GM12875 (cell line): ENCODE data around the gene GNAI1.

Source experiments
- H3K4me3 ChIP-seq: one replicate; pipeline ENCODE4 v1.5.1; 2011; ENCODE audit warnings: low read depth, low read length, control low read depth
- TF ChIP-seq, protein P1 (sequence below): IDR thresholded peaks from 2 replicates; pipeline ENCODE4 v1.5.1; 2011; ENCODE audit warnings: low read depth, mild to moderate bottlenecking, control low read depth, inconsistent platforms, low read length, moderate library complexity, borderline replicate concordance; ENCODE audit not compliant: insufficient read depth

GNAI1 gene

DNA sequence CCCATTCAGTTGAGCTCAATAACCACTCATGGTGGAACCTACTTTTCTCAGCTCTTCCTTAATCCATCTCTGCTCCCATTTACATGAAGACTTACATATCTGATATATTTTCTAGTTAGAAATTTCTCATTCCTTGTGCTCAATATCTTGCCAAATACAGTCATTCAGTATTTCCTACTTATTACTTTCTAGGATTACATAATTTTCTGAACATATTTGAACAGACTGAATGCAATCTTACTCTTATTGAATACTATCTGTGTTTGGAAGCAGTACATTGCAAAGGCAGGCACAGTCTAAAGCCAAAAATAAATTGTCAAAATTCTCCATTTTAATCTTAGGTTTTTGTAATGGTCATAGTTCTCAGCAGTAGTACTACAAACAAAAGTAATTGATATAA is 126.0 kb downstream of the GNAI1 start:
- TF ChIP-seq, protein P1, sequence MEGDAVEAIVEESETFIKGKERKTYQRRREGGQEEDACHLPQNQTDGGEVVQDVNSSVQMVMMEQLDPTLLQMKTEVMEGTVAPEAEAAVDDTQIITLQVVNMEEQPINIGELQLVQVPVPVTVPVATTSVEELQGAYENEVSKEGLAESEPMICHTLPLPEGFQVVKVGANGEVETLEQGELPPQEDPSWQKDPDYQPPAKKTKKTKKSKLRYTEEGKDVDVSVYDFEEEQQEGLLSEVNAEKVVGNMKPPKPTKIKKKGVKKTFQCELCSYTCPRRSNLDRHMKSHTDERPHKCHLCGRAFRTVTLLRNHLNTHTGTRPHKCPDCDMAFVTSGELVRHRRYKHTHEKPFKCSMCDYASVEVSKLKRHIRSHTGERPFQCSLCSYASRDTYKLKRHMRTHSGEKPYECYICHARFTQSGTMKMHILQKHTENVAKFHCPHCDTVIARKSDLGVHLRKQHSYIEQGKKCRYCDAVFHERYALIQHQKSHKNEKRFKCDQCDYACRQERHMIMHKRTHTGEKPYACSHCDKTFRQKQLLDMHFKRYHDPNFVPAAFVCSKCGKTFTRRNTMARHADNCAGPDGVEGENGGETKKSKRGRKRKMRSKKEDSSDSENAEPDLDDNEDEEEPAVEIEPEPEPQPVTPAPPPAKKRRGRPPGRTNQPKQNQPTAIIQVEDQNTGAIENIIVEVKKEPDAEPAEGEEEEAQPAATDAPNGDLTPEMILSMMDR, result no peak
- no peak overlapping the region for H3K4me3 ChIP-seq

DNA sequence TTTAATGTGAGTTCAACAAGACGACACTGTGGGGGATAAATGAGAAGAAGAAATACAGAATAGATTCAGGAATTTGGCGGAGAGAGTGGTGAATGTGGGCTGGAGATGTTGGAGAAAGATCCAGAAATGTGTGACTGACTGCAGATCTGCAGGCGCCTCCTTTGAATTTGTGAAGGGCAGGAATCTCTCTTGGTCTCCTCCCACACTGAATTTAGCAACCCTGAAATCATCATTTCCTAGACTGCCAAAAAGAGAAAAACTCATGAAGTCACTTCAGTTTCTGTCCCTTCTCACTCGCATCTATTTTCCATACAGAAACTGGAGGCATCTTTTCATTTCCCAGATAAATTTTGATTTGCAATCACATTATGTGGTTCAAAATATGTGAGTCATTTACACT is 128.7 kb downstream of the GNAI1 start:
- no peak overlapping the region for H3K4me3 ChIP-seq
- TF ChIP-seq, protein P1, result no peak

DNA sequence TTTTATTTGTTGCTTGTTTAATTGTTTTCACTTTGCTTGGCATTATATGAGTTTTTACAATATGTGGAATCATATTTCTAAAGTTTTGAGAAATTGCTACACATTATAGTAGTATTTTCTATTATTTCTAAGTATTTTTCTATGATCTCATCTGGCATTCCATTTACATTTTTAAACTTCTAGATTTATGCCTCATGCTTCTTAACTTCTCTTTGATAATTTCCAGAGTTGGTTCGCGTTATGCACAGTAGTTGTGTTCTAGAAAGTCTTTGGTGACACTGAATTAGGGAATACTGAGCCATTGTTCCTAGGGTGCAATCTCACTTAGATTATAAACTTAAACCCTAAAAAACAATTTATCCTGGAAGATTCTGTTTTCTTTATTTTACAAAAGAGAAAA is 129.2 kb downstream of the GNAI1 start:
- TF ChIP-seq, protein P1, result no peak
- H3K4me3 ChIP-seq, result no peak overlapping the region

DNA sequence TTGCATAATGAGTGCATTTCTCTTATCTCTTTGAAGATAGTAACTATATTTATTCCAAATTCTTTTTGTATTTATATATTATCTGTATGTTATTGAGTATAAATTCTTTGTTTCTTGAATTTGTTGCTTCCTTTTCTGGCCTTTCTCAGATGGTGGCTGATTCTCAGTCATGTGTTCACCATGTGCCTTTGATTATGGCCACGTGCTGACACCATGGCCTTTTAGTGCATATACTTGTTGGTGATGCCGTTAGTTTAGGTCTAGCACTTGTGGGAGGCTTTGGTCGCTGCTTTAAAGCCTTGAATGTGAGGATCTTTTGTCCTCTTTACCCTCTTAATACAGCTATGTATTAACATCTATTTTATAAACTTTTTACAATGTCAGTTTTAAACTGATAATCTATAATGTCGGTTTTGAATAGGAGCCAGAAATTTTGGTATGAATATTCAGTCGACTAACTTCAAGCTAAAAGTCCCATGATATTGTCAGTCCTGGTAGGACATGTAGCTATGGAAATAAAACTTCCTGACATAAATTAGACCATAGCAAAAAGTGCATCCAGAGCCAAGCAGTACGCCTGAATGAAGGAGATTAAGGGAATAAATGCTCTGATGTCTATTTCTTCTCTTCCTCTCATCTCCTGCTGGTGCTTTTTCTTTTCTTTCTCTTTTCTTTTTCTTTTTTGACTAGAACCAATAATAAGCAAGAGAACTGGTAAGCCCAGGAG is 130.3 kb downstream of the GNAI1 start:
- no peak overlapping the region for H3K4me3 ChIP-seq
- TF ChIP-seq, protein P1, result no peak

DNA sequence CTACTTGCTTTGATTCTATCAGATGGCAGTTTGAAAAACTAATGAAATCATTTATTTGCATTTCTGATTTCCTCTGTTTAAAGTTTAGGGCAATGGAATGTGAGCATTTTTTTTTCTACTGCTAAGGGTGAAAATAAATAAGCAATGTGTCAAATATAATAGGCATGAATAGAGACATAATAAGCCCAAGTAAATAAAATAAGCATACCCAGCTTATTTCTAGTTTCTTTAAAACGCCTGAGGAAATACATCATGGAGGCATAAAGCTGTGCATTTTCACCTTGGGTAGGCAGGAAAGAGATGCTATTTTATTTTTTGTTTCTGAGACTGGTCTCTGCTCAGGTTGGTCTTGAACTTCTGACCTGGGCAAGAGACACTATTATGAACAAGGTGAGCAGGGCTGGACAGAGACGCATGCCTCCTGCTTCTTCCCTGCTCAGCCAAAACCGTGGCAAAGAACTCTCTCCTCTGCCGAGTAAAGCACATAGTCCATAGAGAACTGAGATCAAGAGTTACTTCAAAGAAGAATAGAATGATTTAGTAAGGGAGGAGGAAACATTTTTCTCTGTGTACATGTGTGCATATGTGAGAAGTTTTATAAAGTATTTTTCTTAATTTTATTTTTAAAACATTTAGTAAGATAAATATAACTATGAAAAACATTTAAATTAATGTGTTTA is 138.1 kb downstream of the GNAI1 start:
- TF ChIP-seq, protein P1, result no peak
- no peak overlapping the region for H3K4me3 ChIP-seq

DNA sequence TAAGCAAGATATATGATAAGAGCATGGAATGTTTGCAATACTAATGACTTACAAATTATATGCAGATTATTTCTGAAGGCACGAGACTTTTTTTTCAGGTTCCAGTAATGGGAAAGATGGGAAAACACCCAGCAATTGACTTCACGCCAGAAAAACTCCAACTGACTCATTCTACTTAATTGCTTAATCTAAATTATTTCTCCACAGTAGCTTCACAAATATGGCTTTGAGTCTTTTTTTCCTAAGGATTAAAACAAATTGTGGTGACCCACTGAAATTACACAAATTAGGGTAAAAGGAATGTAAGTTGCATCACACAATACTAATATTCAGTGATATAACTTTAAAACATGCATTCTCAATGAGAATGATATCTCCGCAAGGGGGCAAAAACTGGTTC is 138.7 kb downstream of the GNAI1 start:
- no peak overlapping the region for H3K4me3 ChIP-seq
- TF ChIP-seq, protein P1, result no peak

DNA sequence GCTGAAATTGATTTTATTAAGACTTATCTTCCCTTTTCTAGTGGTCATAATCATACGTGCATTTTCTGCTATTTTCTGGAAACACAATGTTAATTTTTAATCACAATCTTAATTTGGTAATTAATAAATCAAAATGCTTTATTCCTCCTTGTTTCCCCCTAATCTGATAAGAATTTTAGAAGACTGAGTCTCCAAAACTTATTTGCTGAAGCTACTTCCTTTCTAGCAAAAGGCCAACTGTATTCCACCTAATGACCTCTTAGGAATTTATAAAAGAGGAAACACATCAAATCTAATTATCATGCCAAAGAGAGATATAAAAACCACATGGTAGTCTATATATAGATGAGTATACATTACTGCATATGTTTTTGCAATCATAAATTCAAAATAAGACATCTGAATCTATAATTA is 140.6 kb downstream of the GNAI1 start:
- H3K4me3 ChIP-seq, result no peak overlapping the region
- TF ChIP-seq, protein P1, result no peak
